K562 (cell line): ENCODE measurements around the gene CBL. TPM values are rescaled to one million over a fixed set of nuclear protein-coding genes. Genes with fewer than 3 reads are reported as not detected.

Experiments
- ATF7 ChIP-seq: fragments of 450-650 bp; IDR thresholded peaks from 2 replicates; pipeline ENCODE4 v1.7.1; 2014; ENCODE audit warnings: mild to moderate bottlenecking, moderate library complexity
- CREB1 ChIP-seq, 2 experiments: sonication (generic) in 1 of 2; formaldehyde crosslinking in 1 of 2; IDR thresholded peaks; 2 replicates each; pipeline versions ENCODE4 v1.6.1 to v1.8.0; 2012 to 2022; ENCODE audit warnings: inconsistent platforms in 1 of 2, mild to moderate bottlenecking in 1 of 2, missing genetic modification reagents in 1 of 2, moderate library complexity in 1 of 2
- CXXC5 ChIP-seq: fragments of 250-450 bp; sonication (Bioruptor Pico); IDR thresholded peaks from 2 replicates; pipeline ENCODE4 v1.8.0; 2022; ENCODE audit warnings: inconsistent platforms, mild to moderate bottlenecking, moderate library complexity
- FOS ChIP-seq: IDR thresholded peaks from 3 replicates; pipeline ENCODE4 v1.6.1; 2011; ENCODE audit not compliant: insufficient read length; ENCODE audit errors: extremely low read depth
- HMG20B ChIP-seq: fragments of 250-450 bp; sonication (Bioruptor Pico); IDR thresholded peaks from 2 replicates; pipeline ENCODE4 v1.5.0; 2021; ENCODE audit warnings: mild to moderate bottlenecking
- HMGN3 ChIP-seq: IDR thresholded peaks from 2 replicates; pipeline ENCODE4 v1.6.1; 2011; ENCODE audit warnings: borderline replicate concordance, low read depth, mild to moderate bottlenecking, mixed read lengths, low read length; ENCODE audit not compliant: insufficient read length; ENCODE audit errors: extremely low read depth
- JUND ChIP-seq, 2 experiments: IDR thresholded peaks; 2 replicates in 1 of 2; 3 replicates in 1 of 2; pipeline ENCODE4 v1.6.1; 2011; ENCODE audit warnings: borderline replicate concordance in 2 of 2, low read depth in 2 of 2, low read length in 2 of 2, improper control_type of control experiment in 1 of 2, missing biosample characterization in 1 of 2, missing genetic modification characterization in 1 of 2, missing genetic modification reagents in 1 of 2
- MTA3 ChIP-seq: fragments of 450-650 bp; formaldehyde crosslinking; IDR thresholded peaks from 2 replicates; pipeline ENCODE4 v1.6.1; 2017; ENCODE audit warnings: mild to moderate bottlenecking, borderline replicate concordance
- MXI1 ChIP-seq: IDR thresholded peaks from 2 replicates; pipeline ENCODE4 v1.6.1; 2011; ENCODE audit warnings: low read depth, mild to moderate bottlenecking, improper control_type of control experiment, low read length
- NONO ChIP-seq, 2 experiments: fragments of 200-400 bp in 1 of 2; fragments of 450-650 bp in 1 of 2; formaldehyde crosslinking in 1 of 2; IDR thresholded peaks; 2 replicates each; pipeline ENCODE4 v1.6.1; 2017; ENCODE audit warnings: low read depth in 2 of 2, mild to moderate bottlenecking in 2 of 2, moderate library complexity in 2 of 2, low read length in 1 of 2
- RBFOX2 ChIP-seq: fragments of 200-400 bp; formaldehyde crosslinking; IDR thresholded peaks from 2 replicates; pipeline ENCODE4 v1.6.1; 2017; ENCODE audit warnings: low read depth, mild to moderate bottlenecking, low read length, moderate library complexity
- SMAD4 ChIP-seq: fragments of 250-450 bp; sonication (Bioruptor Pico); conservative IDR thresholded peaks from 2 replicates; pipeline ENCODE4 v1.8.0; 2021; ENCODE audit warnings: inconsistent platforms, mild to moderate bottlenecking, moderate library complexity
- ZNF696 ChIP-seq: fragments of 250-450 bp; sonication (Bioruptor Pico); conservative IDR thresholded peaks from 2 replicates; pipeline ENCODE4 v1.4.0; 2020; ENCODE audit warnings: mild to moderate bottlenecking, moderate library complexity
- polyA plus RNA-seq, 8 experiments: library from polyadenylated mRNA; depleted of rRNA in 4 of 8; stranded (reverse) in 5 of 8; unstranded in 3 of 8; fragments of >200 nt; fragmentation: Nextera tagmentation in 2 of 8; fragmentation: Illumina TruSeq in 1 of 8; extraction: Ambion mirVana in 2 of 8; extraction: Trizol in 1 of 8; gene quantifications; 2 replicates each; pipeline versions ENCODE4 v1.2.1 to v1.2.3, GENCODE V29; 2011 to 2014; ENCODE audit warnings: inconsistent platforms in 1 of 8, missing spikeins in 1 of 8
- total RNA-seq, 7 experiments: library from RNA; depleted of rRNA in 6 of 7; stranded (reverse); fragments of >200 nt in 6 of 7; fragmentation: Illumina TruSeq in 2 of 7; extraction: Trizol in 2 of 7; gene quantifications; 2 replicates each; pipeline versions ENCODE4 v1.2.1 to v1.2.3, GENCODE V29; 2011 to 2021; ENCODE audit warnings: low replicate concordance in 1 of 7
- TF ChIP-seq, protein P1 (sequence below): fragments of 250-450 bp; sonication (Bioruptor Pico); IDR thresholded peaks from 2 replicates; pipeline ENCODE4 v1.4.0; 2020; ENCODE audit warnings: mild to moderate bottlenecking, moderate library complexity
- TF ChIP-seq, protein P2 (sequence below), 2 experiments: fragments of 450-650 bp; IDR thresholded peaks; 2 replicates each; pipeline ENCODE4 v1.6.1; 2018; ENCODE audit warnings: mild to moderate bottlenecking in 2 of 2, low read depth in 1 of 2; ENCODE audit not compliant: partially characterized antibody in 2 of 2
- TF ChIP-seq, protein P3 (sequence below): sonication (generic); formaldehyde crosslinking; IDR thresholded peaks from 2 replicates; pipeline ENCODE4 v1.8.0; 2022; ENCODE audit warnings: missing genetic modification reagents, mild to moderate bottlenecking, moderate library complexity, borderline replicate concordance

Gene CBL
- total and polyA plus RNA-seq, 9 of the 15 experiments (the other 6 are each of a cell fraction or from before 2014, with no cell fraction given) = 3.2 to 24.9 (median 9.9) TPM

DNA sequence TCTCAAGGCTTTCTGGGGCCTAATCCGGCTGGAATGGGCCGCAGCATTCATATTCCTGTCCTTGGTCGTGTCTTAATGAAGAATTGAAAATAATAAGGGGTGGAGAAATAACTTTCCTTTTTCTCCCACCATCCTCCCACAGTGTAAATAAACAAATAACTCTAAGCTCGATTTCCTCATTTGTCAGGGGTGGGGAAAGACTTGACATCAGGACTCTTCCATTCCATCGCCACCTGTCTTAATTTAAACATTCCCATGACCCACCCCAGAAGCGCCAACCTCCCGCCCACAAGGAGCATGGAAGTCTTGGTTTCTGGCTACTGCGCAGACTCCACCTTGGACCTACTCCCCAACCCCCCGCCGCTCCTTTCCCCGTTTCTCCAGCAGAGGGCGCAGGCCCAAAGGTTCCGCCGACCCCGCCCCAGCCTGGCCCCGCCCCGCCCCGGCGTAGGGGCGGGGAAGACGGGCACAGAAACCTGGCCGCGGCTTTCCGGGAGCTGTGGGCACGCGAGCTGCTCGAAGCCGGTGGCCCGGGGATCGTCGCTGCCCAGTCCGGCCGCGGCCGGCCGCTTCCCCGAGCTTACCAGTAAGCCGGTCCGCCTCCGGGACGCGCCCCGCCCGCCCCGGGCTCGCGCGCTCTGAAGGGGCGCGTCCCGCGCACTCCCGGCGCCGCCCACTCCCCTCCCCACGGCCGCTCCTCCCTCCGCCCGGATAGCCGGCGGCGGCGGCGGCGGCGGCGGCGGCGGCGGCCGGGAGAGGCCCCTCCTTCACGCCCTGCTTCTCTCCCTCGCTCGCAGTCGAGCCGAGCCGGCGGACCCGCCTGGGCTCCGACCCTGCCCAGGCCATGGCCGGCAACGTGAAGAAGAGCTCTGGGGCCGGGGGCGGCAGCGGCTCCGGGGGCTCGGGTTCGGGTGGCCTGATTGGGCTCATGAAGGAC lies at the start of gene CBL (continued):
- TF ChIP-seq, protein P1, sequence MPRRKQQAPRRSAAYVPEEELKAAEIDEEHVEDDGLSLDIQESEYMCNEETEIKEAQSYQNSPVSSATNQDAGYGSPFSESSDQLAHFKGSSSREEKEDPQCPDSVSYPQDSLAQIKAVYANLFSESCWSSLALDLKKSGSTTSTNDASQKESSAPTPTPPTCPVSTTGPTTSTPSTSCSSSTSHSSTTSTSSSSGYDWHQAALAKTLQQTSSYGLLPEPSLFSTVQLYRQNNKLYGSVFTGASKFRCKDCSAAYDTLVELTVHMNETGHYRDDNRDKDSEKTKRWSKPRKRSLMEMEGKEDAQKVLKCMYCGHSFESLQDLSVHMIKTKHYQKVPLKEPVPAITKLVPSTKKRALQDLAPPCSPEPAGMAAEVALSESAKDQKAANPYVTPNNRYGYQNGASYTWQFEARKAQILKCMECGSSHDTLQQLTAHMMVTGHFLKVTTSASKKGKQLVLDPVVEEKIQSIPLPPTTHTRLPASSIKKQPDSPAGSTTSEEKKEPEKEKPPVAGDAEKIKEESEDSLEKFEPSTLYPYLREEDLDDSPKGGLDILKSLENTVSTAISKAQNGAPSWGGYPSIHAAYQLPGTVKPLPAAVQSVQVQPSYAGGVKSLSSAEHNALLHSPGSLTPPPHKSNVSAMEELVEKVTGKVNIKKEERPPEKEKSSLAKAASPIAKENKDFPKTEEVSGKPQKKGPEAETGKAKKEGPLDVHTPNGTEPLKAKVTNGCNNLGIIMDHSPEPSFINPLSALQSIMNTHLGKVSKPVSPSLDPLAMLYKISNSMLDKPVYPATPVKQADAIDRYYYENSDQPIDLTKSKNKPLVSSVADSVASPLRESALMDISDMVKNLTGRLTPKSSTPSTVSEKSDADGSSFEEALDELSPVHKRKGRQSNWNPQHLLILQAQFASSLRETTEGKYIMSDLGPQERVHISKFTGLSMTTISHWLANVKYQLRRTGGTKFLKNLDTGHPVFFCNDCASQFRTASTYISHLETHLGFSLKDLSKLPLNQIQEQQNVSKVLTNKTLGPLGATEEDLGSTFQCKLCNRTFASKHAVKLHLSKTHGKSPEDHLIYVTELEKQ = no peak
- TF ChIP-seq FOS (no peak), CXXC5 (CRISPR knock-in tag) (peak; percentile 85), SMAD4 (peak; percentile 69), JUND (IDR thresholded peaks at IDR 0.05; ENCODE audit: borderline replicate concordance, low read depth, low read length) (peak; percentile 21; the same call in 1 of the 2 replicates), JUND (tag; IDR thresholded peaks at IDR 0.05; ENCODE audit: borderline replicate concordance, low read depth, low read length) (no peak), NONO (IDR thresholded peaks at IDR 0.05; ENCODE audit: low read depth in 2 of 2, low read length in 1 of 2) (peak; percentile 71 to 80), HMGN3 (peak; percentile 55), MXI1 (0 out of 2 replicates have a peak, but pooled peaks have one; percentile 33), ATF7 (peak; percentile 55; the same call in 1 of the 2 replicates), CREB1 (IDR thresholded peaks at IDR 0.05) (no peak), CREB1 (CRISPR knock-in tag; IDR thresholded peaks at IDR 0.05) (peak; percentile 52; the same call in 1 of the 2 replicates), HMG20B (CRISPR knock-in tag) (no peak), RBFOX2 (peak; percentile 87), ZNF696 (CRISPR knock-in tag) (no peak), MTA3 (0 out of 2 replicates have a peak, but pooled peaks have one; percentile 56)
- TF ChIP-seq, protein P2, sequence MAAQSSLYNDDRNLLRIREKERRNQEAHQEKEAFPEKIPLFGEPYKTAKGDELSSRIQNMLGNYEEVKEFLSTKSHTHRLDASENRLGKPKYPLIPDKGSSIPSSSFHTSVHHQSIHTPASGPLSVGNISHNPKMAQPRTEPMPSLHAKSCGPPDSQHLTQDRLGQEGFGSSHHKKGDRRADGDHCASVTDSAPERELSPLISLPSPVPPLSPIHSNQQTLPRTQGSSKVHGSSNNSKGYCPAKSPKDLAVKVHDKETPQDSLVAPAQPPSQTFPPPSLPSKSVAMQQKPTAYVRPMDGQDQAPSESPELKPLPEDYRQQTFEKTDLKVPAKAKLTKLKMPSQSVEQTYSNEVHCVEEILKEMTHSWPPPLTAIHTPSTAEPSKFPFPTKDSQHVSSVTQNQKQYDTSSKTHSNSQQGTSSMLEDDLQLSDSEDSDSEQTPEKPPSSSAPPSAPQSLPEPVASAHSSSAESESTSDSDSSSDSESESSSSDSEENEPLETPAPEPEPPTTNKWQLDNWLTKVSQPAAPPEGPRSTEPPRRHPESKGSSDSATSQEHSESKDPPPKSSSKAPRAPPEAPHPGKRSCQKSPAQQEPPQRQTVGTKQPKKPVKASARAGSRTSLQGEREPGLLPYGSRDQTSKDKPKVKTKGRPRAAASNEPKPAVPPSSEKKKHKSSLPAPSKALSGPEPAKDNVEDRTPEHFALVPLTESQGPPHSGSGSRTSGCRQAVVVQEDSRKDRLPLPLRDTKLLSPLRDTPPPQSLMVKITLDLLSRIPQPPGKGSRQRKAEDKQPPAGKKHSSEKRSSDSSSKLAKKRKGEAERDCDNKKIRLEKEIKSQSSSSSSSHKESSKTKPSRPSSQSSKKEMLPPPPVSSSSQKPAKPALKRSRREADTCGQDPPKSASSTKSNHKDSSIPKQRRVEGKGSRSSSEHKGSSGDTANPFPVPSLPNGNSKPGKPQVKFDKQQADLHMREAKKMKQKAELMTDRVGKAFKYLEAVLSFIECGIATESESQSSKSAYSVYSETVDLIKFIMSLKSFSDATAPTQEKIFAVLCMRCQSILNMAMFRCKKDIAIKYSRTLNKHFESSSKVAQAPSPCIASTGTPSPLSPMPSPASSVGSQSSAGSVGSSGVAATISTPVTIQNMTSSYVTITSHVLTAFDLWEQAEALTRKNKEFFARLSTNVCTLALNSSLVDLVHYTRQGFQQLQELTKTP (IDR thresholded peaks at IDR 0.05; ENCODE audit: low read depth in 1 of 2, partially characterized antibody in 2 of 2) = peak in 1 of 2 experiments; percentile 19
- TF ChIP-seq, protein P3, sequence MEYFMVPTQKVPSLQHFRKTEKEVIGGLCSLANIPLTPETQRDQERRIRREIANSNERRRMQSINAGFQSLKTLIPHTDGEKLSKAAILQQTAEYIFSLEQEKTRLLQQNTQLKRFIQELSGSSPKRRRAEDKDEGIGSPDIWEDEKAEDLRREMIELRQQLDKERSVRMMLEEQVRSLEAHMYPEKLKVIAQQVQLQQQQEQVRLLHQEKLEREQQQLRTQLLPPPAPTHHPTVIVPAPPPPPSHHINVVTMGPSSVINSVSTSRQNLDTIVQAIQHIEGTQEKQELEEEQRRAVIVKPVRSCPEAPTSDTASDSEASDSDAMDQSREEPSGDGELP = peak; percentile 40; the same call in 1 of the 2 replicates
